GM18867 (cell line): ENCODE data around the gene NBPF1.
"Not testable (repeated sequence)": the region's sequence is repeated elsewhere in the genome, so short reads cannot be mapped to it uniquely, and the experiment has no call there.

Experiments used
- ATAC-seq: cut with Tn5 transposase; IDR thresholded peaks from one replicate; pipeline ENCODE4 v1.9.1; 2021; ENCODE audit warnings: mild to moderate bottlenecking, moderate library complexity; ENCODE audit not compliant: unreplicated experiment

The NBPF1 gene

DNA sequence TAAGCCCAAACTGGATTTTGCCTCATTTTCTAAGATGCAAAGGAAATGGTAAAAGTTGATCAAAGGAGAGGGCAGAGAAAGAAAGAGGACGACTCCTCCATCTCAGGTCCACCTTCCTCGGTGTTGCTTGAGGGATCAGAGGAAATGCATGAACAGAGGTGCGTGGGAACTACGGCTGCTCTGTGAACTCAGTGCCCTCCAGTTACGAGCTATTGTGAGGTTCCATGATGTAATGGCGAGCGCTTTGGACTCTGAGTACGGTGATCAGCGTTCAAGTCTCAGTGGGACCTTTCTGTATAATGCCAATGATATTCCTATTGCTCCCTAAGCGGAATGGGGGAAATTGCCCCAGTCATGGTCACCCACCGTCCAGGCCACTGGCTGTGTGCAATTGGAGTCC is 60.1 kb downstream of the NBPF1 start:
- not testable (repeated sequence) for ATAC-seq

DNA sequence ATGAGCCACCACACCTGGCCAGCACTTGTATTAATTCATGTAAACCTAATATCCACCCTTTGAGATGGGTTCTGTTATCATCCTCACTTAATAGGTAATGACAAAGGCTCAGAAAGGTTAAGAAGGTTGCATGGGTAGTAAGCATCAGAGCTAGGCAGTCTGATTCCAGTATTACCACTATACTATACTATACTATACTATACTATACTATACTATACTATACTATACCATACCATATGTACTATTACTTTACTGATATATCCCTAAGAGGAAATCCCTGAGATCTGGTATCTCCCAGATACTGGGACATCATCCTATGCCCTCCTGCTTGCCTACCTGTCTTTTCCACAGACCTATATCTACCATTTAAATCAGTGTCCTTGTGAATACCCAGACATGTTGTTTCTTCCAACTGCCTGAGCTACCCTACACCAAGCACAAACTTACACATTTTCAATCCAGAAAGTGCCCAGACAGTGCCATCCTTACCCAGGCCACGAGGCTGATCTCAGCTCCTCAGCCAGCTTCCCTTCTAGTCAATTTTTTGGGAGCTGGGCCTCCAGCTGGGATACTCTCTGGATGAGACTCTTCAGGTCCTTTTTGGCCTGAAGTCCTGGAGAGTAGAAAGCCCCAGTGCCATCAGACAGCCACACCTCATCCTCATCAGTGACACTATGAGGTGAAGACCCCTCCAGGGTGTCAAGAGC is 63.0 kb downstream of the NBPF1 start:
- not testable (repeated sequence) for ATAC-seq

DNA sequence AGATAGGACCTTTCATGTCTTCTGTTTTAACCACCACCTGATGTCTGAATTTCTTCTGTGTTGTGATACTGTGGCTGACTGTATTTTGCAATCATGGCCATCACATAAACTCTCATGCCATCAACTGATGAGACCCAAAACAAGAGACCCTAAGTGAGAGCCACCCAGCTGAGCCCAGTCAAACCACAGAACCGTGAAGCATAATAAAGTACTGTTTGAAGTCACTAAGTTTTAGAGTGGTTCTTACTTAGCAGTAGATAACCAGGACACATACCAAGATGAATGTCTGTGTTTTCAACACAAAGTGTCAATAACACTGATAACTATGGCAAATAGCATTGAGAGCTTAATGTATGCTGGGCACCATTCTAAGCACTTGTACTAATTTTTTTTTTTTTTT is 63.8 kb downstream of the NBPF1 start:
- ATAC-seq = not testable (repeated sequence)

DNA sequence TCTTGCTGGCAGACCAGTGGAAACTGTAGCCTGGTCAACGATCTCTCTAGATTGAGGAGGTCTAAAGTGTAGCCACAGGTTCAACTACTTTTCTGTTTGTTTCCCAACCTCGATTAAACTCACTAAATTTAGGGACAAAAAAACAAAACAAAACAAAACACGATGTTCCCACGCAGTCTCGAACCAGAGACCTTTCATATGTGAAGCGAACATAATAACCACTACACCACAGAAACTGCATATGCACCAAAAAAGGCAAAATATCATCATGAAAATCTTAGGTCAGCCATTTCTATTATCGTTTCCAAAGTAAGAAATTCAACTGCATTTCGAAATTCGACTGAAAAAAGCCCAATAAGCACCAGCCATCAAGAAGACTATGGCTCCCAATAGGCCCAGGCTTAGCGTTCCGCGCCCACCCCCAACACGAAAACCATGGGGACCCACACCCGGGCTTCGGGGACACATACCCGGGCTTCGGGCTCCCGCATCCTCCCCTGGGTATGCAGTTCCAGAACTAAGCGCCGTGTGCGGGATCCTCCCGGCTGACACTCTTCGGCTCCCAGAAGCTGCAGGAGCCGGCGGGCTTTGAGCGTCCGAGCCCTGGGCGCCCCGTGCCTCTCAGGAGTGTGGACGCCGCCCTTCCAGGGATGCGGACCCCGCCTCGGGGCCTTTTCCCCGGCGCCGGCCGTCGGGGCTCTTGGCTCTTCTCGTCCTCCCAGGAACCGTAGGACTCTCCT is 65.7 kb downstream of the NBPF1 start:
- ATAC-seq = not testable (repeated sequence)

DNA sequence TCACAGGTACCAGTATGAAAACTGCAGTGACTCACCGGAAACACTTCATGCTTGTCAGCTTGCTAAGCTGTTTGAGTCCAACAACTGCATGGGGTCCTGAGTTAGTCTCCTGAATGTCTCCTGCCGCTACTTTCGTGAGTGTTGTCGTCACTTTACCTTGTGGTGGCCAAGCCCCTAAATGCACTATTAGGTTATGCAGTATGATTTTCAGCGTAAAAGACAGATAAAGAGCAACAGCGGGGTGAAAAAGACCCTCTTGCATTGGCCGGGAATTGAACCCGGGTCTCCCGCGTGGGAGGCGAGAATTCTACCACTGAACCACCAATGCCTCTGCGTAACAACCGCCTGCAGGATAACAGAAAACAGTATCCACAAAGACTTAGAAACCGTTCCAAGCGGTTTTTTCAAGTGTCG is 67.7 kb downstream of the NBPF1 start:
- ATAC-seq = not testable (repeated sequence)

DNA sequence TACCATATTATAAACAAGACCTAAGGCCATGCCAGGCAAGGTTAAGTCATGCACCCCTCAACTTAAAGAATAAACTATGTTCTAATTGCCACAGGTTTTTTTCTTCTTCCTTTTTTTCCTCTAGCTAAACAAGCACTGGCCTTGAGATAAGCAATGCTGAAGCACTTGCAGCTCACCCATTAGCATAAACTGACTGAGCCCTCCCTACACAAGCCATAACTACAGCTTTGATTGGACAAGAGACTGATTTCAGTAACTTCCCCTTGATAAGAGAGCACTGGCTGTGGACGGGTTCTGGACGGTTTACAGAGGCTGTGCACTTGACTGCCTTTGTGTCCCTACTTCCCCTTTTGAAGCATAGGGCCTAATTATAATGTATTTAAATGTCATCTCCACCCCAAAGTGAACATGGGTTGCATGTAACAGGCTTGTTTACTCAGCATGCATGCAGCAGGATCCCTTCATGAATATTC is 72.9 kb downstream of the NBPF1 start:
- ATAC-seq = not testable (repeated sequence)

DNA sequence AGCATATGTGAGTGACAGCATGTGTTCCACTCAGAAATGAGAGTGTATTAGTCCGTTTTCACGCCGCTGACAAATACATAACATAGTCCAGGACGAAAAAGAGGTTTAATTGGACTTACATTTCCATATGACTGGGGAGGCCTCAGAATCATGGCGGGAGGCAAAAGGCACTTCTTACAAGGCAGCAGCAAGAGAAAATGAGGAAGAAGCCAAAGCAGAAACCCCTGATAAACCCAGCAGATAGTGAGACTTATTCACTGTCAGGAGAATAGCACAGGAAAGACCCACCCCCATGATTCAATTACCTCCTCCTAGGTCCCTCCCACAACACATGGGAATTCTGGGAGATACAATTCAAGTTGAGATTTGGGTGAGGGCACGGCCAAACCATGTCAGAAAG is 75.8 kb downstream of the NBPF1 start:
- not testable (repeated sequence) for ATAC-seq

DNA sequence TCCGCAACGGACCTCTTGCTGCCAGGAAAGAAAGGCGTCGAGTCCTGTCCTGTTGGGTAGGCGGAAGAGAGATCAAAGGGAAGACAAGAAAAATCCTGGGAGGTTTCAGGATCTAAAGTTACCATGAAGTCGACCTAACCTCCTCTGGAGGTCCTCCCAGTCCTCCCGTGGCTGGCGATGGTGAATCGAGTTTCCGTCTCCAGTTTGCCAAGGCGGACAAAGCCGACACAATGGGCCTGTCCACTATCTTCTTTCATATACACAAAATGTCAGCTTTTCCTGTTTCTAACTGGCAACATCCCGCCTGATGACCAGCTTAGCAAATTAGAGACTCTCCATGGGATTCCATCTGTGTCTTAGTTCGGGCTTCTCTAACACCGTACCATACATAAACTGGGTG is 76.6 kb downstream of the NBPF1 start:
- ATAC-seq = not testable (repeated sequence)

DNA sequence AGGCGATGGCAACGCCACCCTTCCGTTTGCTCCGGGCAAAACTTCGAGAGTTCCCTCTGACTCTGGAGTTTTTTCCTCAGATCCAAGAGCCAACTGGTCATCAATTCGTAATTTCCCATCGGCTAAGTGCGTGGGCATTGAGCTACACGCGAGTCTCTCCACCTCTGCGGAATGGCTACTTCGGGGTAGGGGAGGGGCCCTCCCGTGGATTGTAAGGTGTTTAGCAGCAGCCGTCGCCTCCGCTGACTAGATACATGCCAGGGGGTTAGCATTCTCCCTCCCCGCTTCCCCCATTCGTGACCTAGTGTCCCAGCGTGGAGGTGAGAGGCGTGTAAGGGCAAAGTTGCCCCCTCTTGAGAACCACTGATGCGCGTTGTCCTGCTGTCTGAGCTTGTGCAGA is 77.5 kb downstream of the NBPF1 start:
- ATAC-seq = not testable (repeated sequence)

DNA sequence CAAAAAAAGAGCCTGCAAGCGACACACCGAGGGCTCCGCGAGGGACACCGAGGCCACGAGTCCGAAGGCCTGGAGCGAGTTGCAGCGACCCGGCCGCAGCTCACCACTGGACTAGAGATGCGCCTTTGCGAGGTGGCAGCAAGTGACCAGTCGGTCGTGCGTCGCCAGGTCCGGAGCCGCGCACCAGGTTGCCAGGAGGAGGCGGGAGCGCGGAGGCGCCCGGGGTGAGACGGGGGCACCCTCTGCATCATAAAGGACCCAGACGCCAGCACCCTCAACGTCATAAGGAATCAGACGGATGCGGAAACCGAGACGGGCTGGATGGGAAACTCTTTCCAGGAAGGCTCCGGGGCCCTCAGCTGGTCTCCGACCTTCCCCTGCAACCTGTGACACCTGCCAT is 77.9 kb downstream of the NBPF1 start:
- not testable (repeated sequence) for ATAC-seq

DNA sequence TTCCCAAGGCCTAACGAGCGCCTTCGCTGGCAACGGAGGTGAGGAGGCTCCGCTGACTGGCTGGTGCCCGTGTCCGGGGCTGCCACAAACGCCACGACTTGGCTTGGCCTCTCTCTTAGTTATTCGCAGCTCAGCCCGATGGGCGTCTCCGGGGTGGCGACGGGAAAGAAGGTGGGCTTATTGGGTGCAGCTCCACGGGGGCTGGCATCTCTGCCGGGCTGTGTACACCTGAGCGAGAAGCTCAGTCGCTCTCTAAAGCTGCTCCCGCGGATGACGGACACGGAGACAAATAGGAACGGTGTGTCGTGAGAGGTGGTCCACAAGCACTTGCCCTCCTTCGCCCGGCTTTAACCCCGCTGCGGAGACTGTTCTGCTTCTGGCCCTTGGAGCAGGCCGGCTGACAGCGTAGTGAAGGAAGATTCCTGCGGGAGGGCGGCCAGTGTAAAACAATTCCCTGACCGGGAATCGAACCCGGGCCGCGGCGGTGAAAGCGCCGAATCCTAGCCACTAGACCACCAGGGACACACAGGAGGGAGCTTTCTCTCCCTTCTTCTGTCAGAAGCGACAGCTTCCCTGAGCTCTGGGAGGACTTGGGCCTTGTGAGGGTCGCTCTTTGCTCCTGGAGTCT is 78.4 kb downstream of the NBPF1 start:
- not testable (repeated sequence) for ATAC-seq

DNA sequence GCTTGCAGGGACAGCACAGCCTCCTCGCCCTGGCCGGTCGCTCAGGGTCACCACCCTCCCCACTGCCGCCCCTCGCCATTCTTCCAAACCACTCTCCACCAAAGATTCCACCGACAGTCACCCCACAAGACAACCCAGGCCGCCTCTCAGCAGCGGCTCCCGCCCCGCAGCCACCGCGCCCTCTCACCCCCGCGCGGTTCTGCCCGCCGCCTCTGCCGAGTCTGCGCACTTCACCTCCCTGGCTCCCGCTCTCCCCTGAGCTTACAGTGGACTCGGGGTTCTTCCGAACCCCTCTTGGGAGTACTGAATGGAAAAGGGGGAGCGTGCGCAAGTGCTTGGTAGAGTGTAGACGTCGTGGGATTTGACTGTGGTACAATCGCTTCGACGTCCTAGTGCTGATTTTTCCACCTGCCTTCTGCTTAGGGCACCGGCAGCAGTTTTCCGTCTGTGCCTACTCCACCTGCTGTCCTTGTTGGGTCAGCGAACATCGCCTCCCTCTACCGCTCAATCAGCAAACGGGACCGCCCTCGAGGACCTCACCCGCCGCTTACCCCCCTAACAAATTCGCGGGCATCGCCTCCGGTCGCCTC is 79.0 kb downstream of the NBPF1 start:
- ATAC-seq = not testable (repeated sequence)

DNA sequence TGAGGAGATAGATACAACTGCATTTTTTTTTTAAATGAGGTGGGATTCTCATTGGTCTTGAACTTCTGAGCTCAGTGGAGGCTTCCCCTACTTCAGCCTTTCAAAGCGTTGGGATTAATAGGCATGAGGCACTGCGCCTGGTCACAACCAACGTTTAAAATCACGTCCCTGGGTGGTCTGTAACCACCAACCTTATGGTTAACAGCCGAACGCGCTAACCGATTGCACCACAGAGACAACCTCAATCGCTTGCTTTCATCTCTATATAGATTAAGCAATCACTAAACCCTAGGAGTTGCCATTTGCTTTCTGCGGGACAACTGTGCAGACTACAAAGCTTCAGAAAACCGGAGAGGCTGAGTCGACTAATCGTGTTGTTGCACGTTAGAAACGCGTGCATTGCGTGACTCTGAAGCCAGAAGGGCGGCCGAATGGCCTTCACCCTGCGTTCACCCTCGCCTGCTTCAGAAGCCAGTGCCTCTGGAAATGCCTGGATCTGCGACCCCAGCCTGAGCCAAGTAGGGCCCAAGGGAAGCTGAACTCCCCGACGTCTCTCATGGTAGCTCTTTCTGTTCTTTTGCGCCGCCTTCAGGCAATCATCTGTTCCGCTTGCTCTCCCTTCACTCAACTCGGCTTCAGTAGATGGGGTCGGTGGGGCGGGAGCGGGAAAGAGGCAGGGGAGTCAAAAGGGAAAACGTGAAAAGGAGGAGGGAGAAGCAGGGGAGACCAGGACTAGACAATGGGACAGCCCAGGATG is 81.0 kb downstream of the NBPF1 start:
- not testable (repeated sequence) for ATAC-seq

DNA sequence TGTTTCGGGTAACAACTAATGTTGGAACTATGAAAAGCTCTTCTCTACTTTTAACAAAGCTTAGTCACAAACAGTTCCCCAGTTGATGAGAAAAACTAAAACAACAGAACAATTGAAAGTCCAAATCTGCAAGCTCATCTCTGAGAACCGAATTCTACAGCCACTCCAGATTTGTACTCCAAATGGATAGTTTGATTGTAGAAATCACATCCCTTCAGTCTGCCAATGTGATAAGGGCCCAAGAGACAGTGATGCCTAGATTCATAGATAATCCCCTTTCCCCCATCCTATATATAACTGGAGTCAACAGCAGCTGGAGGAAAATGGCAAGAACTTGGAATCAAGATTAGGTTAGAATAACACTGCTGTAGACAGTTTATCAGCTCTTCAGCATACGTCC is 85.0 kb downstream of the NBPF1 start:
- ATAC-seq = not testable (repeated sequence)

DNA sequence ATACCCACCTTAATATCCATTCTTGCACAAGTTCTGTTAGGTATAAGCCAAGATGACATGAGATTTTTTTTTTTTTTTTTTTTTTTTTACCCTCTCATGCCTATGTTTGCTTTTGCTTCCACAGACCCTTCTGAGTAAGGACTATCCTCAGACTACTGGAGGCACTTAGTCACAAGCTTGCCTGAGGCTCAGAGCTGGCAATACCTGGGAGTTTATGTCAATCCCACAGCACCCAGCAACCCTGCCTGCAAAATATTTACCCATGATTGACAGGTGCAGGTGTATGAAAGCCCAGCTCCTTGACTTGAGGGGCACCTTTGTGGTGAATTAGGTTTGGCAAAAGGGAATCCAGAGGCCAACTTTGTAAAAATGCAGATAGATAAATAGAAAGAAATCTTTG is 87.6 kb downstream of the NBPF1 start:
- ATAC-seq = not testable (repeated sequence)

DNA sequence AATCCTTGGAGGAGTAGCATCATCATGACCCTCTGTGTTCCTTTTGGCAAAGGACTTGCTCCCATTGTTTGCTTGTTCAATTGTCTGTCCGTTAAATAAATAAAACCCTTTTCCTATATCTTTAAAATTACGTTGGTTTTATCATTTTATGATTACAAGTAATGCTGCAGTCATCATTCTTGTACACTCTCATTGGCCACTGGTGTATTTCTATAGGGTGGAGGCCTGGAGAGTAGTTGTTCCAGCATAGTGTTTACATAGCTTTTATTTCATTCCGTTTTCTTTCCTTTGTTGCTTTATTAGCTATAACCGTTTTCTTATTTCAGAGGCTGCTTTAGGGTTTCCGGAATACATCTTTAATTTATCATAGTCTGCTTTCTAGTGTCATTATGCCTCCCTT is 91.7 kb downstream of the NBPF1 start:
- not testable (repeated sequence) for ATAC-seq

DNA sequence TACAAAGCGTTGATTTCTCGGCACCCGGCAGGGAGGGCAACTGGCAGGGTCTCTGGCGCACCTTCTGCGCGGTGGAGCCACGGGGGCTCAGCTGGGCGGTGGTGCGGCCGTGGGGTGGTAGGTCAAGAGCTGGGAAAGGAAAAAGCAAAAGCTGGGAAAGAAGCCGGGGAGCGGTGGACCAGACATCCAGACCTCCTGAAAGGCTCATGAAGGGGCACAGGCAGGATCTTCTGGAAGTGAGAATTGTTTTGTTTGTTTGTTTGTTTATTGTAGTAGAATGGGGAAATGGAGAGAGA is 92.1 kb downstream of the NBPF1 start:
- ATAC-seq = no peak

DNA sequence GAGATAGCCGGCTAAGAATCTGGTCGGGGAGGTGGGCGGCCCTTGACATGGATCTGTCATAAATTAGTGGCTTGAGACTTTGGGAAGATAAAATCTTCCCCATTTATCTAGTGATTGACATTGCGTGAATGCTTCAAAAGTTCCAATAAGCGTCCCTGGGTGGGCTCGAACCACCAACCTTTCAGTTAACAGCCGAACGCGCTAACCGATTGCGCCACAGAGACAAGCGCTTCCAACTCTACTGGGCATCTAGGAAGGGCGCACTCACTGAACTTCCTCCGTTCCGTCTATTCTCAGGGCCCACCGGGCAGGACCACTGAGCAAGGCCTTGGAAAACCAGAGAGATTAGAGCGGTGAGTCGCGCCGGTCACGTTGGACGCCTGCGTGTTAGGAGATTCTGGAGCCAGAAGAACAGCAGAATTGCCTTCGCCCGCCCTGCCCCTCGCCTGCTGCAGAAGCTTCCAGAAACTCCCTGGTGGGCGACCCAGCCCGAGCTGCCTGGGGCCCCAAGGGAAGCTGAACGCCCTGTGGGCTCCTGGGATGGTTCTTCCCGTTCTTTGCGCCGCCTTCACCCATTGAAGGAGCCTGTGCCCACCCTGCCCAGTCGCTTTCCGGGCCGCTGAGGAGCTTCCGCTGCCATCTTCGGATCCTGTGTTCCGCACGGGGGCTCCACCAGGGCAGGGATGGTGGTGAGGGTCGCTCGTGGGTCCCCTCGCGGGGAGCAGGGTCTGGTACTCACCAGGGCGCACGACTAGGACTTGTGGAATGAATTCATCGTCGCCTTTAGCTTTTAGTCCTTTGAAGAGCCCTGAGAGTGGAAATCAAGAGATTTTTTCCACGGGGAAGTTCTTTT is 92.7 kb downstream of the NBPF1 start:
- not testable (repeated sequence) for ATAC-seq

DNA sequence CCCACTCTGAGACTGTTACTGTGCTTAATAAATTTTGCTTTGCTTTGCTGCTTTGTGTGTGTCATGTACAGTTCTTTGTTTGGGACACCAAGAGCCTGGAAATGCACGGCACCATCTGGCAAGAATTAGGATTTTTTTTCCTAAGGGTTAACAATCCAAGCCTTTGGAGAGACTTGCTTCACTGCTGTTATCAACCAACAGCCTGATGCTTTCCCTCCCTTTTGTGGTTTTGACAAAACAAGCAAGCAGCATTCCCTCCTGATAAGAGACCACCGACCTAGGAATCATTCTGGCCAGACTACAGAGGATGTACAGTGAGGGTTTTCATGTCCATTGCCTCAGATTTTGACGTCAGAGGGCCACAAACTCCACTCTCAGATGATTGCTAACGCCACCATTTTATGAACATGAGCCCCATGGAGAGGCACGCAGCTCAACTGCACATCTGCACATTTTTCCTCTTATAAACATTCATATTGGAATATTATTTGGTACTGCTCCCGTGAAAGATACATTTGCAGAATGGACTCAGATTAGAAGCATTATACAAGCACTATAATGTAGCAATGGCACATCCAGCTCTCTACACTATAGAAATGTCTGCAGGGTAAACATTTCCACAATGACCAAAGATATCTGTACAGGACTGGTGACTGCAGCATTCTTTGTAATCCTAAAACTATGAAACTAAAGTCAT is 94.0 kb downstream of the NBPF1 start:
- ATAC-seq = not testable (repeated sequence)
